Esophagus muscularis mucosa (tissue), 4 donors: Measurements from ENCODE around the gene CUX1. TPM values are rescaled to one million over a fixed set of nuclear protein-coding genes. Genes with fewer than 3 reads are reported as not detected.

Source experiments
- DNase-seq: peaks from one replicate; pipeline ENCODE4 v3.0.0-alpha.2; 2017; ENCODE audit errors: extremely low spot score
- H3K27ac ChIP-seq, 4 donors: fragments of 200-600 bp; sonication (generic); replicated peaks in 1 of 4; 1 replicate in 3 of 4; 2 replicates in 1 of 4; pipeline ENCODE4 v1.5.1; 2016 to 2019; ENCODE audit warnings: mild to moderate bottlenecking in 1 of 4
- H3K27me3 ChIP-seq, 4 donors: fragments of 200-600 bp; sonication (generic); one replicate each; pipeline versions ENCODE4 v1.5.1 to v1.6.0; 2016 to 2019
- H3K36me3 ChIP-seq, 4 donors: fragments of 200-600 bp; sonication (generic); one replicate each; pipeline ENCODE4 v1.5.1; 2016 to 2019
- H3K4me1 ChIP-seq, 4 donors: fragments of 200-600 bp; sonication (generic); one replicate each; pipeline ENCODE4 v1.5.1; 2016 to 2019
- H3K4me3 ChIP-seq, 4 donors: fragments of 200-600 bp; sonication (generic); 1 replicate in 2 of 4; 2 replicates in 2 of 4; pipeline ENCODE4 v1.5.1; 2016 to 2019; ENCODE audit warnings: mild to moderate bottlenecking in 4 of 4, moderate library complexity in 1 of 4
- H3K9me3 ChIP-seq, 4 donors: fragments of 200-600 bp; sonication (generic); 1 replicate in 3 of 4; 2 replicates in 1 of 4; pipeline ENCODE4 v1.5.1; 2016 to 2019
- CTCF ChIP-seq, 3 experiments: fragments of 200-600 bp in 2 of 3; fragments of 450-650 bp in 1 of 3; sonication (generic) in 2 of 3; IDR thresholded peaks; one replicate each; pipeline ENCODE4 v1.5.1; 2017 to 2019; ENCODE audit warnings: antibody characterized with exemption in 3 of 3, mild to moderate bottlenecking in 2 of 3, moderate library complexity in 1 of 3
- EP300 ChIP-seq: sonication (generic); formaldehyde crosslinking; IDR thresholded peaks from one replicate; pipeline ENCODE4 v1.6.1; 2017; ENCODE audit warnings: antibody characterized with exemption
- POLR2A ChIP-seq: fragments of 450-650 bp; IDR thresholded peaks from one replicate; pipeline ENCODE4 v1.6.1; 2017; ENCODE audit warnings: antibody characterized with exemption, moderate library complexity, mild to moderate bottlenecking, low read depth
- POLR2AphosphoS5 ChIP-seq, 2 donors: sonication (generic); formaldehyde crosslinking; IDR thresholded peaks; one replicate each; pipeline ENCODE4 v1.6.1; 2017; ENCODE audit warnings: antibody characterized with exemption in 2 of 2
- WGBS: methylation state at CpG from one replicate; pipeline ENCODE4 v1.1.5; 2018; 5-methylcytosine and 5-hydroxymethylcytosine counted together
- intact Hi-C: fragments of 100-400 bp; cut with DNase I; formaldehyde crosslinking; loops from one replicate; pipeline ENCODE4 v1.15.1; 2023
- total RNA-seq, 4 donors: library from RNA; depleted of rRNA; stranded (reverse); fragments of >200 nt; gene quantifications; one replicate each; pipeline versions ENCODE4 v1.1.0 to v1.2.1, GENCODE V29; 2016

The CUX1 gene
- total RNA-seq, 4 donors from 2014 or later: 61.5 to 136 (median 92.3) TPM

GRCh38 chr7:102320181-102320580 is 502.8 kb downstream of the CUX1 start:
- intact Hi-C loops: no loop called here
- Histone ChIP-seq H3K27me3 (peaks cover 0 to 48% (median 2%) of the 10 kb centered on the region in 4 donors), H3K9me3 (no peaks in the 10 kb centered on the region), H3K4me1 (peaks cover 6 to 16% (median 10%) of the 10 kb centered on the region in 4 donors), H3K4me3 (no peak overlapping the region), H3K27ac (no peak overlapping the region), H3K36me3 (peaks cover 0 to 7% (median under 1%) of the 10 kb centered on the region in 4 donors)
- 97% methylated on average over 12 of the region's 14 CpGs for WGBS
- no peak for TF ChIP-seq CTCF (IDR thresholded peaks at IDR 0.05)
- TF ChIP-seq POLR2A: no peak
- TF ChIP-seq POLR2AphosphoS5 (IDR thresholded peaks at IDR 0.05): no peak
- TF ChIP-seq EP300: no peak
- DNase-seq: no peak

- Histone ChIP-seq H3K36me3 (peaks cover 0 to 5% (median 0%) of the 10 kb centered on the region in 4 donors), H3K4me1 (peaks cover 6 to 16% (median 10%) of the 10 kb centered on the region in 4 donors), H3K27ac (no peak overlapping the region), H3K4me3 (peak overlapping the region in 1 of 4 donors; percentile 31), H3K27me3 (peaks cover 0 to 52% (median 2%) of the 10 kb centered on the region in 4 donors), H3K9me3 (no peaks in the 10 kb centered on the region)
- 82% methylated on average over 22 of the region's 37 CpGs for WGBS
- no peak for TF ChIP-seq POLR2AphosphoS5 (IDR thresholded peaks at IDR 0.05)
- TF ChIP-seq POLR2A: no peak
- no peak for TF ChIP-seq EP300
- no peak for TF ChIP-seq CTCF (IDR thresholded peaks at IDR 0.05)
- no peak for DNase-seq
- intact Hi-C loops: no loop called here
These were observed 503.4 kb downstream of the CUX1 start for GRCh38 chr7:102320601-102321350.

- peaks cover 0 to 5% (median 0%) of the 10 kb centered on the region in 4 donors for H3K36me3 ChIP-seq
- H3K4me3 ChIP-seq: peak overlapping the region in 1 of 4 donors; percentile 31
- 77% methylated on average over 15 of the region's 73 CpGs for WGBS
- intact Hi-C loops: no loop called here
- DNase-seq: no peak
- peaks cover 6 to 16% (median 10%) of the 10 kb centered on the region in 4 donors for H3K4me1 ChIP-seq
- TF ChIP-seq CTCF (IDR thresholded peaks at IDR 0.05): no peak
- TF ChIP-seq EP300: no peak
- TF ChIP-seq POLR2A: no peak
- no peak for TF ChIP-seq POLR2AphosphoS5 (IDR thresholded peaks at IDR 0.05)
- H3K9me3 ChIP-seq: no peaks in the 10 kb centered on the region
- peak overlapping the region in 2 of 4 donors; percentile 23 to 44 for H3K27ac ChIP-seq
- H3K27me3 ChIP-seq: peaks cover 0 to 53% (median 2%) of the 10 kb centered on the region in 4 donors
These were observed 504.1 kb downstream of the CUX1 start for GRCh38 chr7:102321351-102322201.

GRCh38 chr7:102322202-102322715 is 504.8 kb downstream of the CUX1 start:
- WGBS: 72% methylated on average over 8 of the region's 8 CpGs
- intact Hi-C loops: no loop called here
- no peak overlapping the region for H3K4me3 ChIP-seq
- H3K27ac ChIP-seq: no peak overlapping the region
- peaks cover 6 to 16% (median 10%) of the 10 kb centered on the region in 4 donors for H3K4me1 ChIP-seq
- peaks cover 0 to 4% (median 0%) of the 10 kb centered on the region in 4 donors for H3K36me3 ChIP-seq
- TF ChIP-seq EP300 (no peak), POLR2AphosphoS5 (IDR thresholded peaks at IDR 0.05) (no peak), CTCF (IDR thresholded peaks at IDR 0.05) (no peak), POLR2A (no peak)
- DNase-seq: no peak
- peaks cover 0 to 59% (median 4%) of the 10 kb centered on the region in 4 donors for H3K27me3 ChIP-seq
- no peaks in the 10 kb centered on the region for H3K9me3 ChIP-seq
